GM21367 (cell line): Measurements from ENCODE around the gene AGAP3.

Experiments used
- ATAC-seq: cut with Tn5 transposase; IDR thresholded peaks from one replicate; pipeline ENCODE4 v1.9.1; 2021; ENCODE audit not compliant: unreplicated experiment

The AGAP3 gene

DNA sequence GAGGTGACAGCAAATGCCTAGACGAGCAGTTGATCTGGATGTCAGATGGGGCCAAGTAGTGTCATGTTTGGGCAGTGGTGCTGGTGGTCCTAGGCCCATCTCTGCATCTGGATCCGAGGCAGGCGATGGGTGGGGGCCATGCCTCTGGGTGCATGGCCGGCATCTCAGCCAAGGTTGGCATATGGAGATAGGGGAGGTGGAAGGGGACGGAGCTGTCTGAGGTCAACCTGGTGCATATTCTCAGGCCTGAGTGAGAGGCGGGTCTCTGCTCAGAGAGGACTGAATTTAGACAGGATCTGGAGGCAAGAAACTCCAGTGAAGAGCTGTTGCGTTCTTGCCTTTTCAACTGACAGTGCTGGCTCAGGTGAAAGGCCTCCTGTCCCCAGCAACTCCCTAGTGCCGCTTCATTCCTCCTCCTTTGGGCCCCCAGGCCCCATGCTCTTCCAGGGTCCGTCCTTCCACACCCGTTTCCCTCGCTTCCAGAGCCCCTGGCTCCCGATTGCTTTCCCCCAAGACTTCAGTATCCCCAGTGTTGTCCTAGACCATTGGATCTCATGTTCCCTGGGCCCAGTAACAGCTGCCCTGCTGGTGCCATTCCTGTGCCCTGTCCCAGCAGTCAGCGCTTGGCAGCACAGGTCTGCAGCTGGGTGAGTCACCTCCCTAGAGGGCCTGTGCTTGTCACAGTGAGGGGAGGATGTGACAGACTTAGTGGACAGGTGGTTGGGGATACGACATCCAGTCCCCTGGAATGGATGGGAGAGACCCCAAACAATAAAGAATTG lies 48.7 kb downstream of the AGAP3 start:
- no peak for ATAC-seq

DNA sequence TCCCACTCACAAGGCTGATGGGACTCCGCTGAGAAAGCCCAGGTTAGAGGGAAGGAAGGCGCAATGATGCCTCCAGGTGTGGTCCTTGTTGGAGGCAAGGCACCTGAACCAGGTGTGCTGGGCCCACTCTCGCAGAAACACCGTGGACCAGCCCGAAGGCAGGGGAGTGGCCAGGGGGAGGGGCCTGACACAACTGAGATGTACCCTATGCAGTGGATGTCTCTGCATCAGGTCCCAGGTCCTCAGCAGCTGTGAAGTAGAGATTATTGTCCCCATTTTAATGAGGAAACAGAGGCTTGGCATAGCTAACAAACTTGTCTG lies 49.2 kb downstream of the AGAP3 start:
- ATAC-seq, result no peak

DNA sequence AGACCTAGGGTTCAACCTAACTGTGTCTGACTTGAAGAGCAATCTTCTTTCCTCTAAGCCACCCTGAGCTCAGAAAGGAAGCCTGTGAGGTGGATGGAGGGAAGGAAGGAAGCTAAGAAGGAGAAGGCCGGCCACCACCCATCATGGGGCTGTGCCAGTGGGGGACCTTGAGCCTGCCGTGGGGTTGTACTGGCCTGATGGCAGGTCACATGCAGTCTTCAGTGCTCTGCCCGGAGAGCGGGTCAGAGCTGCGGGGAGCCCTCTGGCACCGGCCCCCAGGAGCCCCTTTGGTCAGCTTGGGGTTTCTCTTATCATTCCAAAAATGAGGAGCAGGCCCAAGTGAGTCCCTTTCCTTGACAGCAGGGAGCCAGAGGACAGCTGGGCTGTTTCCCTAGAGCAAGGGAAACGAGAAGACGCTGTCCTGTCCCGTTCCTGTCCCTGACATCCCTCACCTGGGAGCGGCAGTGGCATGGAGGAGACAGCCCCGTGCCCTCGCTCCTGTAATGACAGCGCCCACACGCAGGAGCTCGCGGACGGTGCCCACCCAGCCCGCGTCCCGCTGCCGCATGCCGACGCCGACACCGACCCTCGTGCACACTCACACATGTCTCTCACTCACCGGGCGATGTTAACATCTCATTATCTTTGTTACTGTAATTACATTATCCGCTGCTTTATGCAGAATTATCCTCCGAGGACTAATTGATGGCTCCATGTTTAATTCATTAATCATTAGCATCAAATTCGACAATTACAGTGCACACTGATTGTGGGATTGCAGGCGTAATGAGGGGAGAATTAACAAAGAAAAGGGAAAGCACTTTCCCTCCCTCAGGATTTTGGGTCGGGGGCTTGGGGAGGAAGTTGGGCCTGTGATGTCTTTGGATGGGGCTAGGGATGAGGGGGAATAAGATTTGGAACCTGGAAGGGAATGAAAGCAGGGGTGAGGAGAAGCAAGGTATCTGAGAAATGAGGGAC lies 49.9 kb downstream of the AGAP3 start:
- no peak for ATAC-seq

DNA sequence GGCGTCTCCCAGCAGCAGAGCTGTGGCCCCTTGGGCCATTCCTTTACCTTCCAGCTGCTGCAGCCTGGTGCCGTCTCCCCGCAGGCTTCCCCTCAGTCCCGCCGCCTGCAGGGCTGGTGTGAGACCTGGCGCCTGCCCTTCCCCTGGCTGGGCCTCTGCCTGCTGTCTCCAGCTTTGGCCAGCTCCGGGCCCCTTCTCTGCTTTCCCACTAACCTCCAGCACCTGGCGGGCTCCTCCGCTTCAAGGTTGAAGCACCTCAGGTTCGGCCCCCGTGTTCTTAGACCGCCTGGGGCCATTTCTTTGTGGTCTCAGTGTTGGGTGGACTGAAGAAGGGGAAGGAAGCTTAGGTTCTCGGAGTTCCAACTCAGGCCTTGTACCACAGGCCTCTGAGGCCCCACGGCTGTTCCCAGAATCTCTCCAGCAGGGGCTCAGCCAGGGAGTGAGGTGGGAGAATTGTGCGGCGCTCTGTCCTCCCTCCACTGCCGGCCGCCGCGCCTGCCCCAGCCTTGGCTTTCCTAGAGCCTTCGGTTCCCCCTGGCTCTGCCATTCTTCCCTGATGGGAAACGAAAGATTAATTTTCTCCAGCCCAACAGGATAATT lies 50.9 kb downstream of the AGAP3 start:
- ATAC-seq, result no peak

DNA sequence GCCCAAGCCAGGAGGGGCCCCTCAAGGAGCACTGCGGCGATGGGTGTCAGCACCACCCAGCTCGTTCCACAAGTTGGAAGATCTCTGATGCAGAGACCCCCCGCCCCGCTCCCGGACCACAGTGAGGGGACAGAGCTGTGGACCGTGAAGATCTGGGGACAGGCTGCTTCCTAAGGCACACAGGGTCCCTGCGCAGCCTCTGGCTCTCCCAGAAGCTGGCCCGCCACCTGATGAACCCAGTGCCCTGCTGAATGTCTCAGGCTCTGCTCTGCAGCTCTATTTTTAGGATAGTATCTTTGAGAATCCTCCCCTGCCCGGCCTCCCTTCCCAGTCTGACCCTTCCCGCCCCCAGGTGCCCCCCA lies 51.5 kb downstream of the AGAP3 start:
- ATAC-seq, result no peak

DNA sequence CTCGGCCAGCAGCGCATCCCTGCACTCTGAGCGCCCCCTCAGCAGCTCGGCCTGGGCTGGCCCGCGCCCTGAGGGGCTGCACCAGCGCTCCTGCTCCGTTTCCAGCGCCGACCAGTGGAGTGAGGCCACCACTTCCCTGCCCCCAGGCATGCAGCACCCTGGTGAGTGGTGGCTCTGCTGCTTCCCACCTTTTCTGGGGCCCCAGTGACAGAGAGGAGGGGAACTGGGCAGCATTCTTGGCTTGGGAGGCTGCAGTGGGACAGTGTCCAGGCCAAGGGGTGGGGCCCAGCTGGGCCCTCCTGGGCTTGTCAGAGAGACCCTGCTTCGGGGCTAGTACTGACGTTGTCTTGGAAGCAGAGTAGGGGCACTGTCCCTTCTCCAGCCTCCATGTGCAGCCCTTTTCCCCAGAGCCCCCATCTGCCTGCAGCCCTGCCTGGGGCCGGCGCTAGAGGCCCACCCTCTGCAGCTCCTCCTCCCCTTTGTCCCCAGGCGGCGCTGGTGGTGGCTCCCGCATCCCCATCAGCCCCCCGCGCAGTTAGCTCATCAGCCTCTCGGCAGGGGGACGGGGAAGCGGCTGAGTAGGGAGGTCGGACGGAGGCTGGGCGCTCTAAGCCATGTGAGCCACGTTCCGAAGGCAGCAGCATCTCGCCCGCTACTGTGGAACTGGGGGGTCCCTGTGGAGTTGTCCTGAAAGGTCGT lies 52.0 kb downstream of the AGAP3 start:
- no peak for ATAC-seq

DNA sequence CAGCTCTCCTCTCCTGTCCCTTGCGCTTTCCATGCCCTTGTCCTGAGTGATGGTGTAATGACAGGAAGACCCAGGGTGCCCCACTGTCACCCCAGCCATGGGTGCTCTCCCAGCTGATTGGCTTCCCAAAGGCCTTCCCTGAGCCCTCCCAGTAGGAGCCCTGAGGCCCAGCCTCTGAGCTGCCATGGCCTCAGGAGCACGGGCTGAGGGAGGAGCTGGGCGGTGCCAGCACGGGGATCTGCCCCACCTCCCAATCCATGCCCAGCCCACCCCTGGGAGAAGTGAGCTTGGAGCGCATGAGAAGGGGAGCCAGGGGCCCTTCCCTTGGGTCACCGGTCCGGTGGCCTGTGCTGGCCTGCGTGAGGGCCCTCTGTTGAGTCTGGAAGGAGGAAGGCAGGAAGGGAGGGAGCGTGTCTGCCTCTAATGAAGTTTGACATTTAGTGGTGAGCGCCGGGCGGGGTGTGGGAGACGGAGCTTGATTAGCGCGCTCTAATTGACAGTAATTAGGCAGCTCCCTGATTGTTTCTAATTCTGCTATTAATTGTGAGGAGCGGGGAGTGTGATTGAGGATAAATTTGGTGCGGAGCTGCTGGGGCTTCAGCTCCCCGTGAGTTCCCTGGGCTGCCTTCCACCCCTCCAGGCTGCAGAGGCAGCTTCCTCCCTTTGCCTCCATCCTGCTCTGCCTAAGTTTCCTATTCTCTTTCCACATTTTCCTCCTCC lies 53.0 kb downstream of the AGAP3 start:
- ATAC-seq, result no peak

DNA sequence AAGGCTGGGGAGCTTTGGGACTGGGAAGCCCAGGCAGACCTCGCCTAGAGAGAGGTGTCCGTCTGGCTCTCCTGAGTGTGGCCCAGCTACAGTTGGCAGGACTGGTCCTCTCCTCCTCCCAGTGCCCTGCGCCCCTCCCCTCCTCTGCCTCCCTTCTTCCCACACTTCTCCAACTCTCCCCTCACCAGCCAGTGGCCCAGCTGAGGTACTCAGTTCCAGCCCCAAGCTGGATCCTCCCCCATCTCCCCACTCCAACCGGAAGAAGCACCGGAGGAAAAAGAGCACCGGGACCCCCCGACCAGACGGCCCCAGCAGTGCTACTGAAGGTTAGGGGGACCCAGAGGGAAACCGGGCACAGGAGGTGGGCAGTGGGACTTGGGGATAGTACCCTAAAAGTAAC lies 53.5 kb downstream of the AGAP3 start:
- ATAC-seq, result no peak

DNA sequence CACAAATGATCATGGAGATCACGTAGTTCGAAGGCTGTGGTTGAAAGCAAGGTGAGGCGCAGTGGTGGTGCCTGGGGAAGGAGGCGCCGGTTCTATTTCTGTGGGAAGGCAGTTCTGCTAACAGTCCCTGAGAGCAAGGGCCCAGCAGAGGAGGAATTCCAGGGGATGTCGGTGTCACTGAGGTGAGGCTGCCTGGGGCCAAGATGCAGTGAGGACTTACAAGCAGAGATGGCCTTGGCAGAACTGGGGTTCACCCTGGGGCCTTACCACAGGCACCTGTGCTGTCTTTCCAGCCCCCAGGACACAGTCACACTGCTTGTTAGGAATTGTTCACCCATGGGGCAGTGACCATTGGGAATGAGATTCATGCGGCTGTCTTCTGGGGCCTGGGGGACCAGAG lies 54.6 kb downstream of the AGAP3 start:
- ATAC-seq, result no peak

DNA sequence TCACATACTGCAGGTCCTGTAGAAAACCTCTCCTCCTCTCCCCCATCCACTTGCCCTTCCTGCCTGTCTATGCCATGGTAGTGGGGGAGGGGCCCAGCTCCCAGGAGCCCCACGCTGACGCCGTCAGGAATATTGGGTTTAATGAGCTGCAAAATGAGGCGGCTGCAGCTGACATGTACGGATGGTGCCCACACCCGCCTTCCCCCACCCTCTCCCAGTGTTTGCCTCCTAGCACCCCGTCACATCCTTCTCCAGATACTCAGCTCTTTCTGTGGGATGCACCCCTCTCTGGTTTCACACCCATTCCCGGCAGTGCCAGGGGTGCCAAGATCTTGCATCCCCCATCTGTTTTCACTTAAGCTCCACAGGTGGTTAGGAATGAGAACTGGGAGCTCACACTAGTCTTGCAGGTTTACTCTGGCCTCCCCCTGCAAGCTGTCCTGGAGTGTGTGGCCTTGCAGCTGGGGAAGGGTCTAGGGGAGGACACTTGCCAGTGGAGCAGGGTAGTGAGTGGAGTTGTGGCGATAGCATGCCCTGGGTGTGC lies 55.1 kb downstream of the AGAP3 start:
- ATAC-seq, result no peak

DNA sequence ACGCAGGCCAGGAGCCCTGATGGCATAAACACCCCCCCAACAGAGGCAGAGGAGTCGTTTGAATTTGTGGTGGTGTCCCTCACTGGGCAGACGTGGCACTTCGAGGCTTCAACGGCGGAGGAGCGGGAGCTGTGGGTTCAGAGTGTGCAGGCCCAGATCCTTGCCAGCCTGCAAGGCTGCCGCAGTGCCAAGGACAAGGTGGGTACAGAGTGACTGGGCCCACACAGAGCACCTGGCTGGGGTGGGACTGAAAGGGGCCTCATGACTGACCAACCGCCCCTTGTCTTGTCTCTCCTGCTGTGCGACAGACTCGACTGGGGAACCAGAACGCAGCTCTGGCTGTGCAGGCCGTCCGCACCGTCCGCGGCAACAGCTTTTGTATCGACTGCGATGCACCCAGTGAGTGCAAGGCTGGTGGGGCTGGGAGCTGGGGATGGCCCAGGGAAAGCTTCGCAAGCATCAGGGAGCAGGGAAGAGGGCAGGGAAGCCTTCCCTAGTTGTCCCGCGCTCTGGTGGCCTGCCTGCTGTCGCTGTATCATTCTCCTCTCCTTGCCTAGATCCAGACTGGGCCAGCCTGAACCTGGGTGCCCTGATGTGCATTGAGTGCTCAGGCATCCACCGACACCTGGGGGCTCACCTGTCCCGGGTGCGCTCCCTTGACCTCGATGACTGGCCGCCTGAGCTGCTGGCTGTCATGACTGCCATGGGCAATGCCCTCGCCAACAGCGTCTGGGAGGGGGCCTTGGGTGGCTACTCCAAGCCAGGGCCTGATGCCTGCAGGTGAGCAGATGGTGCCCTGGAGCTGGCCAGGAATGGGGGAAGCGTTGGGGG lies 55.8 kb downstream of the AGAP3 start:
- ATAC-seq, result no peak

DNA sequence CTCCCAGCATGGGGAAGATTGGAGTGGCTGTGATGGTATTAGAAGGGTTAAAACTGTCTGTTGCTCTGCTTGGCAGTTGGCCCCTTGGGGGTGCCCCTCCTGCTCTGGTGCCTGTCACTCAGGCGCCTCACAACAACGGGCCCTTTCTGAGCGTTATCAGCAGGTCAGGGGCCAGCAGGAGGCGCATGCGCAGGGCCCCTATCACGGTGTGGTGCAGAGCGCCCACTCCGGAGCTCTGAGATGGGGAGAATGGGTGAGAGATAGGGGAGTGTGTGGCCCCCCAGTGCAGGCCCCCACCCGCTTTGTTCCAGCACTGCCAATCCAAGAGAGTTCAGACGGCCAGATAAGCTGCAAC lies 56.4 kb downstream of the AGAP3 start:
- no peak for ATAC-seq

DNA sequence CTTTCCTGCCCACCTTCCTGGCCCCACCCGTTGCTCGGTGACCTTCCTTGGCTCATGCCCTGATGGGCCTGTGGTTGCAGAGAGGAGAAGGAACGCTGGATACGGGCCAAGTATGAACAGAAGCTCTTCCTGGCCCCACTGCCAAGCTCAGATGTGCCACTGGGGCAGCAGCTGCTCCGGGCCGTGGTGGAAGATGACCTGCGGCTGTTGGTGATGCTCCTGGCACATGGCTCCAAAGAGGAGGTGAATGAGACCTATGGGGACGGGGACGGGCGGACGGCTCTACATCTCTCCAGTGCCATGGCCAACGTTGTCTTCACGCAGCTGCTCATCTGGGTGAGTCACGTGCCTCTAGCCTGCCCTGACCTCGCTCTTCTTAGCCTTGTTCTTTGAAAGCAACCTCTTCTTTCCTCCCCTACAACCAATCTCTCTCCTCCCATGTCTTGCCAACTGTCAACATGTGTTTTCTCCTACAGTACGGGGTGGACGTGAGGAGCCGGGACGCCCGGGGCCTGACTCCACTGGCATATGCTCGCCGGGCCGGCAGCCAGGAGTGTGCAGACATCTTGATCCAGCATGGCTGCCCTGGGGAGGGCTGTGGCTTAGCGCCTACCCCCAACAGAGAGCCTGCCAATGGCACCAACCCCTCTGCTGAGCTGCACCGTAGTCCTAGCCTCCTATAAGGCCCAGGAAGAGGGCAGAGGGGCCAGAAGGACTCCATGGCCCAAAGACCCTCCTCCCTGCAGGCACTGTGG lies 57.2 kb downstream of the AGAP3 start:
- no peak for ATAC-seq

DNA sequence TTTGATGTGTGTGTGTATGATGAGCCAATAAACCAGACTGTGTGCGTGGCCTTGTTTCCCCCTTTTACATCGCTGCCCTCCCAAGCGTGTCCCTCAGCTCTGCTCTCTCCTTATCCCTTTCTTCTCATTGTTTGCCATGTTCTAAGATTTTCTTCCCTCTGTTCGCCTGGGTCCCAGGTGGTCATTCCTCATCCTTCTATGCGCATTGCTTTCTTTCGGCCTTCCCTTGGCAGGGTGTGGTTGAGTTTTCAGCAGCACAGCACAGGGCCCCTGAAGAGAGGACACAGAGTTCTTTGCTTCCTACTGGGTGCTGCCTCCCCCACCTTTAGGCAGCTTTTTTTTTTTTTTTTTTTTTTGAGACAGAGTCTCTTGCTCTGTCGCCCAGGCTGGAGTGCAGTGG lies 58.1 kb downstream of the AGAP3 start:
- no peak for ATAC-seq

DNA sequence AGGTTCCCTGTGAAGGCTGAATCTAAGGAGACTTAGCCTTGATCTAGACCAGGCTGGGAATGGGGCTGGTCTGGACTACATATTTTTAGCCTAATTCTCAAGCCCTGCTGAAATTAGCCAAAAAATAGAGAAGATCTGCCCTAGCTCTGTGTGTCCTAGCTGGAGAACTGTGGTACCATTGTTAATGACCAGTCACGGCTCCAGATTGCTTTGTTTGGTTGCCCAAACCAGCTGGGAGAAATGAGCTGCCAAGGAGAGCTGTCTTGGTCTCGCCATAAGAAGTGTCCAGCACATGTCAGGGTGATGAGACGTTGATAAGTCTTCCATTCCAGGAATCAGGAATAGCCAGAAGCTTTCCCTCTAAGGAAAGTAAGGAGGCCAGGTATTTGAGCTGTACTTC lies 60.5 kb downstream of the AGAP3 start:
- no peak for ATAC-seq

DNA sequence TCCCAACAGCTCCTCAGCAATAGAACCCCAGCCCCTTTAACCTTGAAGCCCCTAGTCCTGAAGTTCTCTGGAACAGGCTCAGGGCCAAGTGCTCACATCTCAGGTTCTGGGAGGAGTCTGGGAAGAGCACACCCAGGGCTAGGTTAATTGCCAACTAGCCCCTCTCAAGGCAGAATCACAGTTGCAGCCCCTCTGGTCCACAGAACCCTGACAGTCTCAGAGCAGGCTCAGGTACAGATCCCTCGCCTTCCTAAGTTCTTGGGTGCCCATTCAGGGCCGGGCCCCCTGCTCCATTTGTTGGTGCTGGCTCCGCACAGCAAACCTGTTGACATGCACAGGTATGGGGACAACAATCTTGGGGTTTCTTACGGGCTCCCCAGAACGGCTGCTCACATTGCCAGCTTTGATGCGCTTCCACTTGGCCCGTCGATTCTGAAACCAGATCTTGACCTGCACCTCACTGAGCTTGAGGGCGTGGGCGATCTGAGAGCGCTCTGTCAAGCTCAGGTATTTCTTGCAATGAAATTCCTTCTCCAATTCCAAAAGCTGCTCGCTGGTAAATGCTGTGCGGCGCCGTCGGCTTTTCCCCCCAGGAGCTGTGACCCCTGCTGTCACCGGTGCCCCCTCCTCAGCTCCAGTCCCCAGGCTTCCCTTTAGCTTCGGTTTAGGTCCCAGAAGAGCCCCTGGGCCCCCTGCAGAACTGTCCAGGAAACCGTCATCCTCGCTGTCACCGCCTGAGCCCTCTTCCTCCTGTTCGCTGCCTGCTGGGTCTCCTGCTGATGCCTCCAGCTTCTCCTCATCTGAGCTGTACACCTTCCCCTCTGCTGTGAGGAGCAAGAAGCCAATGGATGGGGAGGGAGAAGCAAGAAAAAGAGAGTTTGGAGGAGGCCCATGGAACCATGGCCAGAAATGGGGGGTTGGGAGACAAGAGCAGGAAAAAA lies 62.3 kb downstream of the AGAP3 start:
- ATAC-seq, result no peak

DNA sequence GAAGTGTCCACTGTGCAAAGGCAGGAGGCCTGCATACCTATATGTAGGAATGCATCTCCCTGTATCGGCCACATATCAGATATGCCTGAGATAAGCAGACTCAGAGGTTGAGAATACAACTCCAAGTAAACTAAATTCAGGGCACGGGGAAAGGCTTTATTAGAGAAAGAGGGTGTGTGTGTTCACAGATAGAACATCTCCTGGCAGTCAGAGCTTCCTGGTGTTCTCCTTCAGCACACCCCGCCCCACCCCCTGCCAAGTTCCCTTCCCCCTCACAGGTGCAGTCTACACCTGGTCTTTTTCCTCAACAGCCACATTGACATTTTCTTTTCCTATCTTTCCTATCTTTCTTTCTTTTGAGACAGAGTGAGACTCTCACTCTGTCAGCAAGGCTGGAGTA lies 64.1 kb downstream of the AGAP3 start:
- no peak for ATAC-seq
